CD8-positive, alpha-beta memory T cell (primary cell): ENCODE data around the gene TSPAN18. TPM values are rescaled to one million over a fixed set of nuclear protein-coding genes. Genes with fewer than 3 reads are reported as not detected.
A peak's percentile ranks its signal among the peaks of the same experiment; 100 is the strongest.

Experiments used
- CTCF ChIA-PET: fragments of 350-600 bp; sonication (Branson Sonifier 250); formaldehyde crosslinking; loops from one replicate; lab custom pipeline; 2021; ENCODE audit warnings: antibody characterized with exemption; lab: Charles Lee
- POLR2A ChIA-PET: fragments of 350-600 bp; sonication (Branson Sonifier 250); formaldehyde crosslinking; loops from one replicate; lab custom pipeline; 2021; ENCODE audit warnings: antibody characterized with exemption; lab: Charles Lee
- DNase-seq, 5 donors: peaks; one replicate each; pipeline versions ENCODE4 v3.0.0 to v3.0.0-alpha.2; 2020 to 2022; ENCODE audit warnings: mixed read lengths in 1 of 5
- H3K27ac ChIP-seq: one replicate; pipeline ENCODE4 v1.7.0; 2013; ENCODE audit warnings: low read depth, mild to moderate bottlenecking, low read length, moderate library complexity
- H3K27me3 ChIP-seq: 2 replicates; pipeline ENCODE4 v1.7.0; 2013; ENCODE audit warnings: low read length, mild to moderate bottlenecking; ENCODE audit not compliant: insufficient read depth, poor library complexity, severe bottlenecking
- H3K36me3 ChIP-seq: 2 replicates; pipeline ENCODE4 v1.7.0; 2013; ENCODE audit warnings: mild to moderate bottlenecking, low read length, moderate library complexity; ENCODE audit not compliant: insufficient read depth
- H3K4me1 ChIP-seq: 2 replicates; pipeline ENCODE4 v1.7.0; 2013; ENCODE audit warnings: mild to moderate bottlenecking, low read length, moderate library complexity; ENCODE audit not compliant: insufficient read depth
- H3K4me3 ChIP-seq: 2 replicates; pipeline ENCODE4 v1.7.0; 2013; ENCODE audit warnings: mild to moderate bottlenecking, low read length
- H3K9me3 ChIP-seq: 2 replicates; pipeline ENCODE4 v1.7.0; 2013; ENCODE audit warnings: mild to moderate bottlenecking, low read length
- H3K27ac Mint-ChIP-seq, 8 donors: one replicate each; pipeline ENCODE4 v1.8.0; 2020 to 2021; ENCODE audit warnings: mixed read lengths in 8 of 8, mild to moderate bottlenecking in 6 of 8, inconsistent platforms in 3 of 8, moderate library complexity in 3 of 8
- H3K27me3 Mint-ChIP-seq, 2 donors: one replicate each; pipeline ENCODE4 v1.8.0; 2020 to 2021; ENCODE audit warnings: mixed read lengths in 2 of 2, mild to moderate bottlenecking in 1 of 2, moderate library complexity in 1 of 2
- H3K36me3 Mint-ChIP-seq, 3 donors: one replicate each; pipeline ENCODE4 v1.8.0; 2020 to 2021; ENCODE audit warnings: mixed read lengths in 3 of 3, inconsistent platforms in 1 of 3, mild to moderate bottlenecking in 1 of 3
- H3K4me1 Mint-ChIP-seq, 3 donors: one replicate each; pipeline ENCODE4 v1.8.0; 2020 to 2021; ENCODE audit warnings: mixed read lengths in 3 of 3, inconsistent platforms in 1 of 3, mild to moderate bottlenecking in 1 of 3
- H3K4me3 Mint-ChIP-seq, 7 donors: one replicate each; pipeline ENCODE4 v1.8.0; 2020 to 2021; ENCODE audit warnings: mixed read lengths in 7 of 7, mild to moderate bottlenecking in 6 of 7, moderate library complexity in 4 of 7, inconsistent platforms in 2 of 7
- H3K9me3 Mint-ChIP-seq, 5 donors: one replicate each; pipeline ENCODE4 v1.8.0; 2020 to 2022; ENCODE audit warnings: mixed read lengths in 5 of 5, mild to moderate bottlenecking in 3 of 5, moderate library complexity in 2 of 5, inconsistent platforms in 1 of 5
- polyA plus RNA-seq: library from polyadenylated mRNA; unstranded; fragments of 300-500 nt; fragmentation: Illumina TruSeq; gene quantifications from one replicate; pipeline ENCODE4 v1.2.3, GENCODE V29; 2021
- total RNA-seq, 2 experiments: library from RNA; stranded (reverse); gene quantifications; one replicate each; pipeline ENCODE4 v1.2.3, GENCODE V29; 2021

The TSPAN18 gene
- total and polyA plus RNA-seq, 3 experiments from 2014 or later = 0.60 to 15.1 (median 1.2) TPM

GRCh38 chr11:44957040-44957515 lies 230.3 kb downstream of the TSPAN18 start:
- ChIA-PET CTCF (no interaction called here), POLR2A (no interaction called here)
- no peaks in the 10 kb centered on the region for H3K27me3 ChIP-seq
- Mint-ChIP-seq H3K27me3 (peaks cover 0 to 2% of the 10 kb centered on the region in 2 donors), H3K4me3 (no peak overlapping the region), H3K36me3 (no peaks in the 10 kb centered on the region), H3K4me1 (peaks cover 0 to 2% (median 0%) of the 10 kb centered on the region in 3 donors), H3K27ac (no peak overlapping the region), H3K9me3 (no peaks in the 10 kb centered on the region)
- no peak overlapping the region for H3K27ac ChIP-seq
- no peak for DNase-seq
- no peaks in the 10 kb centered on the region for H3K9me3 ChIP-seq
- no peaks in the 10 kb centered on the region for H3K4me1 ChIP-seq
- no peaks in the 10 kb centered on the region for H3K36me3 ChIP-seq
- H3K4me3 ChIP-seq = no peak overlapping the region

DNA sequence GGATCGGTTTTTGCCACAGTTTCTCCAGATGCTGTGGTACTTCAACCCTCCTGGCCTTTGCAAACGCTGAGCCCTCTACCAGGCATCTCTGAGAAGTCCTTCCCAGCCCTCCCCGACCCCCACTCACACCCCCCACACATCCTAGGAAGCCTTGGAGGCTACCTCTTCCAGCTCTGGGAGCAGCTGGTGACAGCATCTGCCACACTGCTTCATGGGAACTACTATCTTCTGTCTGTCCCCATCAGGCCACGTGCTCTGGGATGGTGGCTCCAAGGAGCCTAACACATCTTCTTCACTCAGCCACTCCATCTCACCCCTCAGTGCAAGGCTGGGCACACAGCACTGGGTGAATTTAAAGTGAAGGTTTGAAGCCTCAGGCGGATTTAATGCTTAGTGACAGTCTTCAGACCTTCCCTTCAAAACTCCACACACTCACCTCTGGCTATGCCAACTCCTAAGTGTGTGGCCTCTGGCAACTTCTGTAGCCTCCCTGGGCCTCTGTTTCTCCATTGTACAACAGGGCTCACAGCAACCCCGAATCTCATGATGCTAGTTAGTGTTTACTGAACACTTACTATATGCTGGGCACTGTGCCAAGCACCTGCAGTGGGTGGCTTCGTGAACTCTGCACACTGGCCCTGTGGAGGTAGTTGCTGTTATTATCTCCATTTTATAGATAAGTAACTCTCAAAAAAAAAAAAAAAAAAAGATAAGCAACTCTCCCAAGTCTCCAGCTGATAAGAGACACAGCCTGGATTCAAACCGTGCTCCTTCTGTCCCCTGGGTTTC lies 231.2 kb downstream of the TSPAN18 start:
- H3K4me1 ChIP-seq = no peaks in the 10 kb centered on the region
- peaks cover 0 to 2% of the 10 kb centered on the region in 2 donors for H3K27me3 Mint-ChIP-seq
- POLR2A ChIA-PET = no interaction called here

DNA sequence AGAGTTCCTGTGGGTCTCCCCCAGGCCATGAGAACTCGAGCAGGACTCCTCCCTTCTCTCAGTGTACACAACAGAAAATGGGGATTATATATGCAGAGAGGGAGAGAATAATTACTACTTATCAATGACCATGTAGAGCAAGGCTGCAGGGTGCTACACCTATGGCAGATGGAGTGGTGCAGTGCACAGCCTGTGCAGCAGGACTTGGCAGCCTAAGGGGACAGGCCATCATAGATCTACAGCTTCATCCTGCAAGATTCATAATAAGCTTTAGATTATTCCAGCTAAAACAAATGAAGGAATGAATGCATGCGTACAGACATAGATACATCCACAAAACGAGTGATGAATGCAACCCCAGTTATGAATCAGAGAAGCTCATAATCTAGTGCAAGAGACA lies 232.3 kb downstream of the TSPAN18 start:
- Mint-ChIP-seq H3K27ac (peak overlapping the region in 2 of 8 donors; percentile 27 to 48), H3K27me3 (peaks cover 0 to 2% of the 10 kb centered on the region in 2 donors), H3K4me1 (peaks cover 0 to 2% (median 0%) of the 10 kb centered on the region in 3 donors), H3K9me3 (no peaks in the 10 kb centered on the region), H3K4me3 (no peak overlapping the region), H3K36me3 (no peaks in the 10 kb centered on the region)
- CTCF ChIA-PET = interaction anchor here (0.8 to 1.6 kb wide), 5 partner anchors 9 to 144 kb away, joined by 3 to 8 read pairs (median 3); partner anchors contain the start of gene TP53I11
- Histone ChIP-seq H3K9me3 (no peaks in the 10 kb centered on the region), H3K27me3 (no peaks in the 10 kb centered on the region), H3K4me3 (no peak overlapping the region), H3K4me1 (no peaks in the 10 kb centered on the region), H3K27ac (no peak overlapping the region), H3K36me3 (no peaks in the 10 kb centered on the region)
- no peak for DNase-seq
- POLR2A ChIA-PET = interaction anchor here (0.8 kb wide), 1 partner anchor 217 kb away, joined by 3 read pairs; no protein-coding TSS in a partner anchor

More for the DNA sequence above, 231.2 kb downstream of the TSPAN18 start:
- no peak overlapping the region for H3K27ac Mint-ChIP-seq
- H3K36me3 ChIP-seq = no peaks in the 10 kb centered on the region
- H3K4me3 ChIP-seq = no peak overlapping the region
- H3K9me3 ChIP-seq = no peaks in the 10 kb centered on the region
- no peaks in the 10 kb centered on the region for H3K27me3 ChIP-seq
- no peak overlapping the region for H3K27ac ChIP-seq
- H3K4me1 Mint-ChIP-seq = peaks cover 0 to 2% (median 0%) of the 10 kb centered on the region in 3 donors
- no peaks in the 10 kb centered on the region for H3K36me3 Mint-ChIP-seq
- CTCF ChIA-PET = interaction anchor here (1.6 kb wide), 2 partner anchors 31 to 145 kb away, joined by 5 to 8 read pairs; no protein-coding TSS in a partner anchor
- no peak overlapping the region for H3K4me3 Mint-ChIP-seq
- no peaks in the 10 kb centered on the region for H3K9me3 Mint-ChIP-seq
- DNase-seq = no peak

- no peak for DNase-seq
- Histone ChIP-seq H3K4me1 (no peaks in the 10 kb centered on the region), H3K27ac (no peak overlapping the region), H3K4me3 (no peak overlapping the region), H3K9me3 (no peaks in the 10 kb centered on the region), H3K36me3 (no peaks in the 10 kb centered on the region), H3K27me3 (no peaks in the 10 kb centered on the region)
- Mint-ChIP-seq H3K4me1 (peaks cover 0 to 2% (median 0%) of the 10 kb centered on the region in 3 donors), H3K27me3 (no peaks in the 10 kb centered on the region), H3K4me3 (no peak overlapping the region), H3K27ac (no peak overlapping the region), H3K36me3 (no peaks in the 10 kb centered on the region), H3K9me3 (no peaks in the 10 kb centered on the region)
- ChIA-PET CTCF (interaction anchor here (1.0 to 1.5 kb wide), 3 partner anchors 20 to 150 kb away, joined by 3 read pairs; no protein-coding TSS in a partner anchor), POLR2A (interaction anchor here (0.6 kb wide), 1 partner anchor 177 kb away, joined by 3 read pairs; no protein-coding TSS in a partner anchor)
Measured at GRCh38 chr11:44960200-44960845, 233.6 kb downstream of the TSPAN18 start.

- Histone ChIP-seq H3K4me1 (no peaks in the 10 kb centered on the region), H3K9me3 (no peaks in the 10 kb centered on the region), H3K4me3 (no peak overlapping the region), H3K27ac (no peak overlapping the region), H3K36me3 (no peaks in the 10 kb centered on the region), H3K27me3 (no peaks in the 10 kb centered on the region)
- Mint-ChIP-seq H3K4me1 (peaks cover 0 to 2% (median 0%) of the 10 kb centered on the region in 3 donors), H3K27me3 (no peaks in the 10 kb centered on the region), H3K9me3 (no peaks in the 10 kb centered on the region), H3K27ac (no peak overlapping the region), H3K36me3 (no peaks in the 10 kb centered on the region), H3K4me3 (no peak overlapping the region)
- CTCF ChIA-PET = interaction anchor here (1.4 to 2.1 kb wide), 2 partner anchors 15 to 141 kb away, joined by 3 to 6 read pairs; no protein-coding TSS in a partner anchor
- POLR2A ChIA-PET = no interaction called here
- DNase-seq = no peak
Measured at GRCh38 chr11:44962464-44962863, 235.7 kb downstream of the TSPAN18 start.

GRCh38 chr11:44963136-44963535 lies 236.4 kb downstream of the TSPAN18 start:
- CTCF ChIA-PET = interaction anchor here (1.4 to 1.8 kb wide), 2 partner anchors 14 to 27 kb away, joined by 3 to 7 read pairs; no protein-coding TSS in a partner anchor
- DNase-seq = no peak
- H3K9me3 Mint-ChIP-seq = no peaks in the 10 kb centered on the region
- no peaks in the 10 kb centered on the region for H3K27me3 Mint-ChIP-seq
- no peak overlapping the region for H3K27ac Mint-ChIP-seq
- Histone ChIP-seq H3K4me3 (no peak overlapping the region), H3K9me3 (no peaks in the 10 kb centered on the region), H3K4me1 (no peaks in the 10 kb centered on the region), H3K36me3 (no peaks in the 10 kb centered on the region), H3K27ac (no peak overlapping the region), H3K27me3 (no peaks in the 10 kb centered on the region)
- POLR2A ChIA-PET = no interaction called here
- H3K4me1 Mint-ChIP-seq = peaks cover 0 to 2% (median 0%) of the 10 kb centered on the region in 3 donors
- no peaks in the 10 kb centered on the region for H3K36me3 Mint-ChIP-seq
- H3K4me3 Mint-ChIP-seq = no peak overlapping the region

- peaks cover 0 to 1% (median 0%) of the 10 kb centered on the region in 3 donors for H3K4me1 Mint-ChIP-seq
- H3K27me3 Mint-ChIP-seq = no peaks in the 10 kb centered on the region
- Histone ChIP-seq H3K27me3 (no peaks in the 10 kb centered on the region), H3K27ac (no peak overlapping the region), H3K36me3 (no peaks in the 10 kb centered on the region), H3K4me3 (no peak overlapping the region), H3K4me1 (no peaks in the 10 kb centered on the region), H3K9me3 (no peaks in the 10 kb centered on the region)
- H3K27ac Mint-ChIP-seq = peak overlapping the region in 3 of 8 donors; percentile 36 to 76 (median 50)
- no peaks in the 10 kb centered on the region for H3K9me3 Mint-ChIP-seq
- ChIA-PET CTCF (interaction anchor here (0.9 to 1.8 kb wide), 4 partner anchors 13 to 27 kb away, joined by 3 to 7 read pairs (median 3); no protein-coding TSS in a partner anchor), POLR2A (no interaction called here)
- no peak overlapping the region for H3K4me3 Mint-ChIP-seq
- DNase-seq = no peak
- no peaks in the 10 kb centered on the region for H3K36me3 Mint-ChIP-seq
Measured at GRCh38 chr11:44963948-44964347, 237.2 kb downstream of the TSPAN18 start.
